GM19438 (cell line): ENCODE measurements around the gene ITIH3.

Source experiments
- ATAC-seq: cut with Tn5 transposase; IDR thresholded peaks from one replicate; pipeline ENCODE4 v1.9.1; 2021; ENCODE audit warnings: low read depth; ENCODE audit not compliant: unreplicated experiment

ITIH3 gene

GRCh38 chr3:52777959-52778805 is 16.4 kb upstream of the ITIH3 start:
- no peak for ATAC-seq

GRCh38 chr3:52779011-52779836 is 15.4 kb upstream of the ITIH3 start:
- ATAC-seq = no peak

- no peak for ATAC-seq
Observed at GRCh38 chr3:52779837-52780585, 14.6 kb upstream of the ITIH3 start.

DNA sequence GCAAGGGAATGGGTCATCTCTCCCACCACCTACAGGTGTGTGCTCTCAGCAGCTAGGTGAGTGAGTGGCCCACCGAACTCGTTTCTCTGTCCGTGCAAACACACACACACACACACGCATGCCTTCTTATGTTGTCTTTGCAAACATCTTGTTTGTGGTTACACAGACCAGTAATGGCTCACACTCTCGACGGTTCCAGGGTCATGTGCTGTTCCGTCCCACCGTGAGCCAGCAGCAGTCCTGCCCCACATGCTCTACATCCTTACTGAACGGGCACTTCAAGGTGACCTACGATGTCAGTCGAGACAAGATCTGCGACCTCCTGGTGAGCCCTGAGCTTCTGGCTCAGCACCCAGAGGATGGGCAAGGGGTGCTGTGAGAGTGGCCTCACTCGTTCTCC is 12.9 kb upstream of the ITIH3 start:
- ATAC-seq = no peak

DNA sequence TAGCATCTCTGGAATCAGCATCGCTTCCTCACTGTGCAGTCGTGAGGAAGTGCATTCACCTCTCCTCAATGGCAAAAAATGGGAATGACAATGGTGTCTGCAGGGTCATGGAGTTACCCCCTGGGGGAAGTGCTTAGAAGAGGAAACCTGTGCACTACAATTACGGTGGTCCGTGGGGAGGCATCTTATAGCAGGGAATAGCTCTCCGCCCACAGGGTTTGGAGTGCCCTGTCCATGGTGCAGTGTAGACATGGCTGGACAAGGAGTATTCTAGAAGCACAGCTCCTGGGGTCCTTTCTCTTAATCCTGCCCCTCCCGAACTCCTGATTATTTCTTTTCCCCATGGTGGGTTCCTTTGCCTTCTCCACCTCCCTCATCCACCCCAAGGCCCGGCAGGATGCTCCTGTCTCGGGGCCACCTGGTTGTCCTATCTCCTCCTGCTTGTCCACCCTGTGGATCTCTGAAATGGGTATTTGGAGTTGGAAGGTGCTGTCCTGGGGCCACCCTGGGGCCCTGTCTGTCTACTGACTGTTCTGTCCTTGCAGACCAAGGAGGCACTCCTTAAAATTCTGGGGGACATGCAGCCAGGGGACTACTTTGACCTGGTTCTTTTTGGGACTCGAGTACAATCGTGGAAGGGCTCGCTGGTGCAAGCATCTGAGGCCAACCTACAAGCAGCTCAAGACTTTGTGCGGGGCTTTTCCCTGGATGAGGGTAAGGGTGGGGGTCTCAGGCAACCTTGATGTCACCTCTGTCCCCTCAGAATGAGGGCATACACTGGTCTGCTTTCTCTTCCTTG is 12.0 kb upstream of the ITIH3 start:
- no peak for ATAC-seq

GRCh38 chr3:52783211-52783555 is 11.4 kb upstream of the ITIH3 start:
- no peak for ATAC-seq

DNA sequence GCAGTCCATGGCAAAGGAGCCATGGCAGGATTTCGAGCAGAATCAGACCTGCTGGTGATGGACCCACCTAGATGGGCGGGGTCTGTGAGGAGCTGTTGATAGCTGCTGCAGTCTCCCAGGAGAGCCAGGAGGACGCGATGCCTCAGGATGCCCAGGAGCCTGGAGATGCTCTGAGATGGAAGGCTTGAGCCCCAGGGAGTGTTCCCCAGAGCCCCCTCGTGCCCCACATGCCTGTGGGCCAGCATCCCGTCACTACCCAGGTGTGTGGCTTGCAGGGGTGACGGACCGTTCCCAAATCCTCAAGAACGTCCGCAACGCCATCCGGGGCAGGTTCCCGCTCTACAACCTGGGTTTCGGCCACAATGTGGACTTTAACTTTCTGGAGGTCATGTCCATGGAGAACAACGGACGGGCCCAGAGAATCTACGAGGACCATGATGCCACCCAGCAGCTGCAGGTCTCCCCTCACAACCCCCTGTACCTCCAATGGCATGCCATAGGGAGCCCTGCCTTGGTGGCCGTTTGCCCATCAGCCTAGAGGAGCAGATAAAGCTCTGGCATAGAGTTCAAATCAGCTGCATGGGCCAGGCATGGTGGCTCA is 10.5 kb upstream of the ITIH3 start:
- no peak for ATAC-seq

- no peak for ATAC-seq
Observed at GRCh38 chr3:52784931-52785590, 9.5 kb upstream of the ITIH3 start.

GRCh38 chr3:52786330-52787215 is 8.0 kb upstream of the ITIH3 start:
- no peak for ATAC-seq

DNA sequence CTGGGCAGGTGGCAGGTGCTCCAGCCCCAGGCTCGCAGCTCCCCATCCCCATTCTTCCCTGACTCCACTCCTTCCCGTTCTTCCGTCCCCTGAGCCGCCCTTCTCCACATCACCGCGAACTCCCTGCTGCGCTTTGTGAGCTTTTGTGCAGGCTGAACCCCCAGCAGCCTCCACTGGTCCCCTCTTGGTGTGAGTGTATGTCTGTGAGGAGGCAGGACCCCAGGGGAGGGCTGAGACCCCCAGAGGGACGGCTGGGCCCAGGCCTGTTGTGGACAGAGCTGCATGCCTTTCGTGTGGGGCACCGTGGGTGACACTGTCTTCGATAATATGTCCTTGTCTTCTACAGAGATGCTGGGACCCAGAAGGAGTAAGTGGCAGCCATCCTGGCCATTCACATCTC is 7.3 kb upstream of the ITIH3 start:
- ATAC-seq = no peak

- ATAC-seq = no peak
Observed at GRCh38 chr3:52787672-52788625, 6.6 kb upstream of the ITIH3 start.

DNA sequence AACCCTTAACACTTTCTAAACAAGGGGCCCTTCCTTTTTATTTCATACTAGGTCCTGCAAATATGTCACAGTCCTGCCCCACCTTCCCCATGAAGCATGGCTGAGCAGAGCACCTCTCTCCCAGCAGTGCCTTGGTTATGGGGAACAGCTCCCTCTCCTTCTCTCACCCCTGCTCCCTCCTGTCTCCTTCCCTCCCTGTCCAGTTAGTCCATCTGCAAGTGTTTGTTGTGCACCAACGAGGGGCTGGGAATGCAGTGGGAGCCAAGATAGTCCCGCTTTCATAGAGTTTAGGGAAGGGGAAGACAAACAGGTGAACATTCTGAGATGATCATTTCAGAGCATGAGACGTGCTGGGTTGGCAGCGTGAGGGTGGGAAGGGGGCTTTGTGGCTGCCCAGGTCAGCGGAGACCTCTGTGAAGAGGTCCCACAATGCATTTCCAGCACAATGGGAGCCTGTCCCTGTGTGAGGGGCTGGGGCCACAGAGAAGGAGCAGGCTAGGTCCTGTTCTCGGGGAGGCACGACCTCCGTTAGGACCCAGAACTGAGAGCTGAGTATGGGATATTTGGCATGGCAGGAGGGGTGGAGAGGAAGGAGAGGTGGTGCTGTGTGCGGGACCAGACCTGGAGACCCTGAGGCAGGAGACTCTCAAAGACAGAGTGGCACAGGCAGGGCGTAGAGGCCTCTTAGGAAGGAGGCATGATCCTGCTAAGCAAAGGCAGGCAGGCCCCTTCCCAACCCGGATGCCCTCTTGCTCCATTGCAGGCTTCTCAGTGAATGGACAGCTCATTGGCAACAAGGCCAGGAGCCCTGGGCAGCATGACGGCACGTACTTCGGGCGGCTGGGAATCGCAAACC is 5.5 kb upstream of the ITIH3 start:
- no peak for ATAC-seq

- no peak for ATAC-seq
Observed at GRCh38 chr3:52789746-52790040, 4.9 kb upstream of the ITIH3 start.

GRCh38 chr3:52790337-52790736 is 4.3 kb upstream of the ITIH3 start:
- no peak for ATAC-seq

- ATAC-seq = no peak
Observed at GRCh38 chr3:52790741-52791140, 3.9 kb upstream of the ITIH3 start.

GRCh38 chr3:52791366-52791765 is 3.2 kb upstream of the ITIH3 start:
- ATAC-seq = no peak

GRCh38 chr3:52791928-52792327 is 2.7 kb upstream of the ITIH3 start:
- no peak for ATAC-seq
